ENCODE results near the gene TRPM1. TPM values are rescaled to one million over a fixed set of nuclear protein-coding genes. Genes with fewer than 3 reads are reported as not detected.
A peak's percentile ranks its signal among the peaks of the same experiment; 100 is the strongest.

TRPM1 gene
- total RNA-seq, 1 donor, result under 0.01 TPM

- DNase-seq (ENCODE audit: low read depth in 2 of 3, low spot score in 2 of 3), result no peak
These were observed 77.2 kb downstream of the TRPM1 start for GRCh38 chr15:31024330-31024729.

GRCh38 chr15:31023841-31024240 lies 77.7 kb downstream of the TRPM1 start:
- DNase-seq (ENCODE audit: low read depth in 2 of 3, low spot score in 2 of 3), result no peak

GRCh38 chr15:31021067-31021665 lies 80.4 kb downstream of the TRPM1 start:
- no peak for DNase-seq (ENCODE audit: low read depth in 2 of 3, low spot score in 2 of 3)

- DNase-seq (ENCODE audit: low read depth in 2 of 3, low spot score in 2 of 3), result no peak
These were observed 81.0 kb downstream of the TRPM1 start for GRCh38 chr15:31020542-31020941.

GRCh38 chr15:31019986-31020385 lies 81.5 kb downstream of the TRPM1 start:
- no peak for DNase-seq (ENCODE audit: low read depth in 2 of 3, low spot score in 2 of 3)

- DNase-seq (ENCODE audit: low read depth in 2 of 3, low spot score in 2 of 3), result no peak
These were observed 84.2 kb downstream of the TRPM1 start for GRCh38 chr15:31017311-31017710.

GRCh38 chr15:31016446-31016915 lies 85.0 kb downstream of the TRPM1 start:
- no peak for DNase-seq (ENCODE audit: low read depth in 2 of 3, low spot score in 2 of 3)

GRCh38 chr15:31014608-31014925 lies 87.0 kb downstream of the TRPM1 start:
- DNase-seq (ENCODE audit: low read depth in 2 of 3, low spot score in 2 of 3), result no peak

- DNase-seq (ENCODE audit: low read depth in 2 of 3, low spot score in 2 of 3), result no peak
These were observed 87.5 kb downstream of the TRPM1 start for GRCh38 chr15:31013863-31014607.

GRCh38 chr15:31012455-31012854 lies 89.1 kb downstream of the TRPM1 start:
- DNase-seq (ENCODE audit: low read depth in 2 of 3, low spot score in 2 of 3), result no peak

- DNase-seq (ENCODE audit: low read depth in 2 of 3, low spot score in 2 of 3), result no peak
These were observed 91.5 kb downstream of the TRPM1 start for GRCh38 chr15:31010036-31010435.

GRCh38 chr15:31005660-31006059 lies 95.9 kb downstream of the TRPM1 start:
- no peak for DNase-seq (ENCODE audit: low read depth in 2 of 3, low spot score in 2 of 3)

GRCh38 chr15:31004220-31004733 lies 97.2 kb downstream of the TRPM1 start:
- DNase-seq (ENCODE audit: low read depth in 2 of 3, low spot score in 2 of 3), result peak in 2 of 3 donors; percentile 80 to 96

GRCh38 chr15:31001702-31002101 lies 99.8 kb downstream of the TRPM1 start:
- no peak for DNase-seq (ENCODE audit: low read depth in 2 of 3, low spot score in 2 of 3)

GRCh38 chr15:30999729-31000128 lies 101.8 kb downstream of the TRPM1 start:
- DNase-seq (ENCODE audit: low read depth in 2 of 3, low spot score in 2 of 3), result no peak

GRCh38 chr15:30997270-30997669 lies 104.3 kb downstream of the TRPM1 start:
- DNase-seq (ENCODE audit: low read depth in 2 of 3, low spot score in 2 of 3), result no peak

GRCh38 chr15:30992249-30992864 lies 109.2 kb downstream of the TRPM1 start:
- DNase-seq (ENCODE audit: low read depth in 2 of 3, low spot score in 2 of 3), result no peak

GRCh38 chr15:30991255-30992235 lies 110.0 kb downstream of the TRPM1 start, which contains the start of gene MTMR10:
Gene MTMR10 (minus strand): TSS chr15:30991628. CDS start chr15:30991506, 122 bp downstream.
- peak; percentile 67 to 82 (median 75) for DNase-seq (ENCODE audit: low read depth in 2 of 3, low spot score in 2 of 3)

GRCh38 chr15:30990446-30991254 lies 110.9 kb downstream of the TRPM1 start:
- peak; percentile 13 to 52 (median 21) for DNase-seq (ENCODE audit: low read depth in 2 of 3, low spot score in 2 of 3)

GRCh38 chr15:30990036-30990435 lies 111.5 kb downstream of the TRPM1 start:
- peak in 1 of 3 donors; percentile 45 for DNase-seq (ENCODE audit: low read depth in 2 of 3, low spot score in 2 of 3)
